Esophagus muscularis mucosa (tissue), 4 donors: Measurements from ENCODE around the gene CDC42EP4. TPM values are rescaled to one million over a fixed set of nuclear protein-coding genes. Genes with fewer than 3 reads are reported as not detected.

Experiments used
- DNase-seq: peaks from one replicate; pipeline ENCODE4 v3.0.0-alpha.2; 2017; ENCODE audit errors: extremely low spot score
- H3K27ac ChIP-seq, 4 donors: fragments of 200-600 bp; sonication (generic); replicated peaks in 1 of 4; 1 replicate in 3 of 4; 2 replicates in 1 of 4; pipeline ENCODE4 v1.5.1; 2016 to 2019; ENCODE audit warnings: mild to moderate bottlenecking in 1 of 4
- H3K27me3 ChIP-seq, 4 donors: fragments of 200-600 bp; sonication (generic); one replicate each; pipeline versions ENCODE4 v1.5.1 to v1.6.0; 2016 to 2019
- H3K36me3 ChIP-seq, 4 donors: fragments of 200-600 bp; sonication (generic); one replicate each; pipeline ENCODE4 v1.5.1; 2016 to 2019
- H3K4me1 ChIP-seq, 4 donors: fragments of 200-600 bp; sonication (generic); one replicate each; pipeline ENCODE4 v1.5.1; 2016 to 2019
- H3K4me3 ChIP-seq, 4 donors: fragments of 200-600 bp; sonication (generic); 1 replicate in 2 of 4; 2 replicates in 2 of 4; pipeline ENCODE4 v1.5.1; 2016 to 2019; ENCODE audit warnings: mild to moderate bottlenecking in 4 of 4, moderate library complexity in 1 of 4
- H3K9me3 ChIP-seq, 4 donors: fragments of 200-600 bp; sonication (generic); 1 replicate in 3 of 4; 2 replicates in 1 of 4; pipeline ENCODE4 v1.5.1; 2016 to 2019
- CTCF ChIP-seq, 3 experiments: fragments of 200-600 bp in 2 of 3; fragments of 450-650 bp in 1 of 3; sonication (generic) in 2 of 3; IDR thresholded peaks; one replicate each; pipeline ENCODE4 v1.5.1; 2017 to 2019; ENCODE audit warnings: antibody characterized with exemption in 3 of 3, mild to moderate bottlenecking in 2 of 3, moderate library complexity in 1 of 3
- EP300 ChIP-seq: sonication (generic); formaldehyde crosslinking; IDR thresholded peaks from one replicate; pipeline ENCODE4 v1.6.1; 2017; ENCODE audit warnings: antibody characterized with exemption
- POLR2A ChIP-seq: fragments of 450-650 bp; IDR thresholded peaks from one replicate; pipeline ENCODE4 v1.6.1; 2017; ENCODE audit warnings: antibody characterized with exemption, moderate library complexity, mild to moderate bottlenecking, low read depth
- POLR2AphosphoS5 ChIP-seq, 2 donors: sonication (generic); formaldehyde crosslinking; IDR thresholded peaks; one replicate each; pipeline ENCODE4 v1.6.1; 2017; ENCODE audit warnings: antibody characterized with exemption in 2 of 2
- WGBS: methylation state at CpG from one replicate; pipeline ENCODE4 v1.1.5; 2018; 5-methylcytosine and 5-hydroxymethylcytosine counted together
- intact Hi-C: fragments of 100-400 bp; cut with DNase I; formaldehyde crosslinking; loops from one replicate; pipeline ENCODE4 v1.15.1; 2023
- total RNA-seq, 4 donors: library from RNA; depleted of rRNA; stranded (reverse); fragments of >200 nt; gene quantifications; one replicate each; pipeline versions ENCODE4 v1.1.0 to v1.2.1, GENCODE V29; 2016

The CDC42EP4 gene
- total RNA-seq, 4 donors from 2014 or later, result 48.6 to 129 (median 104) TPM

- no peak for DNase-seq
- intact Hi-C loops, result no loop called here
Observed at GRCh38 chr17:73293031-73293430, 18.8 kb downstream of the CDC42EP4 start.

GRCh38 chr17:73292031-73292531 lies 19.7 kb downstream of the CDC42EP4 start:
- no peak for DNase-seq
- WGBS, result 21% methylated on average over 7 of the region's 12 CpGs
- Histone ChIP-seq H3K27me3 (no peaks in the 10 kb centered on the region), H3K9me3 (no peaks in the 10 kb centered on the region), H3K4me3 (peak overlapping the region in 3 of 4 donors; percentile 1 to 38 (median 4)), H3K4me1 (peaks cover 84 to 94% (median 88%) of the 10 kb centered on the region in 4 donors), H3K27ac (peak overlapping the region; percentile 73 to 84 (median 79)), H3K36me3 (no peaks in the 10 kb centered on the region)
- no peak for TF ChIP-seq EP300
- TF ChIP-seq POLR2AphosphoS5 (IDR thresholded peaks at IDR 0.05), result peak in 1 of 2 donors; percentile 27
- intact Hi-C loops, result no loop called here

More at GRCh38 chr17:73293031-73293430, 18.8 kb downstream of the CDC42EP4 start:
- TF ChIP-seq POLR2A (no peak), EP300 (no peak), CTCF (IDR thresholded peaks at IDR 0.05) (no peak), POLR2AphosphoS5 (IDR thresholded peaks at IDR 0.05) (no peak)
- no peaks in the 10 kb centered on the region for H3K36me3 ChIP-seq
- H3K4me3 ChIP-seq, result no peak overlapping the region
- H3K4me1 ChIP-seq, result peaks cover 80 to 91% (median 84%) of the 10 kb centered on the region in 4 donors
- peak overlapping the region; percentile 73 to 84 (median 79) for H3K27ac ChIP-seq
- H3K9me3 ChIP-seq, result no peaks in the 10 kb centered on the region
- no peaks in the 10 kb centered on the region for H3K27me3 ChIP-seq
- 75% methylated on average over 11 of the region's 11 CpGs for WGBS

GRCh38 chr17:73291260-73291801 lies 20.5 kb downstream of the CDC42EP4 start:
- Histone ChIP-seq H3K36me3 (peaks cover 0 to 3% (median under 1%) of the 10 kb centered on the region in 4 donors), H3K27ac (peak overlapping the region; percentile 73 to 84 (median 79)), H3K4me3 (peak overlapping the region in 2 of 4 donors; percentile 1 to 38), H3K27me3 (no peaks in the 10 kb centered on the region), H3K9me3 (no peaks in the 10 kb centered on the region), H3K4me1 (peaks cover 92 to 100% (median 95%) of the 10 kb centered on the region in 4 donors)
- intact Hi-C loops, result no loop called here
- WGBS, result 70% methylated on average over 5 of the region's 8 CpGs
- no peak for DNase-seq
- TF ChIP-seq POLR2AphosphoS5 (IDR thresholded peaks at IDR 0.05) (peak in 1 of 2 donors; percentile 6), CTCF (IDR thresholded peaks at IDR 0.05) (no peak), EP300 (no peak)

- Histone ChIP-seq H3K9me3 (no peaks in the 10 kb centered on the region), H3K4me3 (no peak overlapping the region), H3K4me1 (peaks cover 99 to 100% (median 100%) of the 10 kb centered on the region in 4 donors), H3K27me3 (no peaks in the 10 kb centered on the region), H3K27ac (peak overlapping the region; percentile 73 to 84 (median 79)), H3K36me3 (peaks cover 6 to 10% (median 8%) of the 10 kb centered on the region in 4 donors)
- intact Hi-C loops, result no loop called here
- no peak for TF ChIP-seq POLR2AphosphoS5 (IDR thresholded peaks at IDR 0.05)
- no peak for TF ChIP-seq POLR2A
- no peak for TF ChIP-seq EP300
- no peak for TF ChIP-seq CTCF (IDR thresholded peaks at IDR 0.05)
- no peak for DNase-seq
- WGBS, result 82% methylated on average over 13 of the region's 16 CpGs
Observed at GRCh38 chr17:73290399-73291259, 21.2 kb downstream of the CDC42EP4 start.
